ENCODE measurements around the gene MDP1. TPM values are rescaled to one million over a fixed set of nuclear protein-coding genes. Genes with fewer than 3 reads are reported as not detected.

The MDP1 gene
- total RNA-seq, 1 experiment from 2014 or later, result 18.8 TPM

DNA sequence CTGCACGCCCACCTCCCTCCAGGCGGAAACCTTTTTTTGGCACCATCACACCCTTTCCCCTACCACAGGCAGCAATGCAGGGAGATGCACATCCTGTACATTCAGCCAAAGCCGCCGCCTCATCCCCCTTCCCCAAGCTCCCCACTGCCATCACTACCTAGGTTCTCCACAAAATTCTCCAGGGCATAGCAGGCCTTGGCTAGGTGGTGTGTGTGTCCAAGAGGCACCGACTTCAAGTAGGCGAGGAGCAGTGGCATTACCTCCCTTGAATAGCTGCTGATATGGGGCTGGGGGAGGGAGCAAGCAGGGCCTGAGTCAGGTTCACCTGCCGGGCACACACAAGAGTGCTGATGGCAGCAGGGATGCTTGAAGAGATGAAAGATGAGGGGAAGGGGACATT, 30.8 kb downstream of the MDP1 start:
- Mint-ChIP-seq H3K4me3 (no peak overlapping the region), H3K4me1 (peaks cover 14 to 15% of the 10 kb centered on the region in 2 experiments), H3K27me3 (ENCODE audit: low read depth) (no peaks in the 10 kb centered on the region; the same call in 1 of the 2 replicates), H3K27ac (peak overlapping the region in 1 of 3 experiments; percentile 31; a peak in 1 of 7 replicates), H3K9me3 (no peaks in the 10 kb centered on the region), H3K36me3 (ENCODE audit: insufficient read depth in 1 of 3, low read depth in 3 of 3) (peaks cover 36 to 85% (median 67%) of the 10 kb centered on the region in 3 experiments; a peak in 6 of 7 replicates)
- no peak overlapping the region for H3K27ac ChIP-seq (ENCODE audit: insufficient read length, low read depth, low read length)
- peaks cover 4% of the 10 kb centered on the region for H3K79me1 ChIP-seq (ENCODE audit: insufficient read depth, low read depth, low read length, poor library complexity, severe bottlenecking)
- no peak overlapping the region for H3K4ac ChIP-seq (ENCODE audit: low read depth, low read length)
- no peak for TF ChIP-seq CTCF (conservative IDR thresholded peaks at IDR 0.05)
- H3K56ac ChIP-seq (ENCODE audit: insufficient read length, low read depth, low read length), result no peak overlapping the region
- H4K91ac ChIP-seq (ENCODE audit: insufficient read length, low read depth, low read length), result no peak overlapping the region
- no peak overlapping the region for H3K23ac ChIP-seq (ENCODE audit: insufficient read length, low read depth, low read length)
- H3K79me2 ChIP-seq (ENCODE audit: insufficient read depth, low read length), result no peaks in the 10 kb centered on the region
- no peaks in the 10 kb centered on the region for H3K27me3 ChIP-seq (ENCODE audit: insufficient read depth, low read length)
- no peak overlapping the region for H2BK15ac ChIP-seq (ENCODE audit: low read depth, low read length)
- H3K4me2 ChIP-seq (ENCODE audit: insufficient read depth, insufficient read length, low read length), result no peak overlapping the region
- no peak overlapping the region for H3K18ac ChIP-seq (ENCODE audit: insufficient read length, low read depth, low read length)
- no peak overlapping the region for H3K9ac ChIP-seq (ENCODE audit: extremely low read depth, insufficient read length, low read length)
- H3T11ph ChIP-seq (ENCODE audit: low read length), result no peak overlapping the region
- no peak overlapping the region for H2BK12ac ChIP-seq (ENCODE audit: insufficient read length, low read depth, low read length)
- H3K23me2 ChIP-seq (ENCODE audit: insufficient read length, low read depth, low read length, poor library complexity, severe bottlenecking), result no peaks in the 10 kb centered on the region
- H2AK5ac ChIP-seq (ENCODE audit: insufficient read length, low read length), result no peak overlapping the region
- no peak overlapping the region for H4K8ac ChIP-seq (replicated peaks; ENCODE audit: insufficient read length, low read depth, low read length)
- H3K4me1 ChIP-seq (ENCODE audit: insufficient read depth, low read length), result no peaks in the 10 kb centered on the region; the same call in 1 of the 2 replicates
- no peak overlapping the region for H2AFZ ChIP-seq (ENCODE audit: low read length)
- H2BK120ac ChIP-seq (ENCODE audit: low read depth, low read length, poor library complexity, severe bottlenecking), result no peak overlapping the region
- no peak for DNase-seq
- no CpG with 5 or more reads among the region's 7 CpGs for WGBS (ENCODE audit: extremely low coverage, insufficient read length, low lambda C conversion rate)
- H3K9me3 ChIP-seq (ENCODE audit: control insufficient read depth, low read depth, low read length), result no peaks in the 10 kb centered on the region
- no peak overlapping the region for H3K14ac ChIP-seq (ENCODE audit: insufficient read depth, low read length)
- H4K20me1 ChIP-seq (ENCODE audit: control insufficient read depth, insufficient read depth, insufficient read length), result no peaks in the 10 kb centered on the region
- no peak overlapping the region for H2BK20ac ChIP-seq (ENCODE audit: low read depth, low read length, poor library complexity, severe bottlenecking)
- H4K5ac ChIP-seq (ENCODE audit: insufficient read length, low read depth, low read length), result no peak overlapping the region
- H2BK5ac ChIP-seq (ENCODE audit: insufficient read length, low read length), result no peak overlapping the region
